Transverse colon (tissue), 4 donors: Measurements from ENCODE around the gene TIE1. TPM values are rescaled to one million over a fixed set of nuclear protein-coding genes. Genes with fewer than 3 reads are reported as not detected.

Source experiments
- DNase-seq: peaks from one replicate; pipeline ENCODE4 v3.0.0-alpha.2; 2019
- H3K27ac ChIP-seq, 4 donors: fragments of 200-600 bp; sonication (generic); 2 replicates each; pipeline ENCODE4 v1.5.1; 2016 to 2018; ENCODE audit warnings: inconsistent platforms in 4 of 4
- H3K27me3 ChIP-seq: fragments of 200-600 bp; sonication (generic); 2 replicates; pipeline ENCODE4 v1.5.1; 2017; ENCODE audit warnings: inconsistent platforms
- H3K36me3 ChIP-seq, 4 donors: fragments of 200-600 bp; sonication (generic); 2 replicates each; pipeline ENCODE4 v1.5.1; 2017 to 2019; ENCODE audit warnings: inconsistent platforms in 4 of 4
- H3K4me1 ChIP-seq, 4 donors: fragments of 200-600 bp; sonication (generic); 2 replicates each; pipeline ENCODE4 v1.5.1; 2017 to 2020; ENCODE audit warnings: inconsistent platforms in 4 of 4
- H3K4me3 ChIP-seq, 4 donors: fragments of 200-600 bp; sonication (generic); 1 replicate in 1 of 4; 2 replicates in 3 of 4; pipeline versions ENCODE4 v1.5.1 to v1.6.1; 2017 to 2019; ENCODE audit warnings: inconsistent platforms in 4 of 4
- H3K9me3 ChIP-seq, 2 donors: fragments of 200-600 bp; sonication (generic); 2 replicates each; pipeline ENCODE4 v1.5.1; 2017 to 2019; ENCODE audit warnings: inconsistent platforms in 2 of 2
- CTCF ChIP-seq, 5 experiments: fragments of 200-600 bp in 3 of 5; fragments of 450-650 bp in 2 of 5; sonication (generic) in 3 of 5; IDR thresholded peaks; 1 replicate in 2 of 5; 2 replicates in 3 of 5; pipeline ENCODE4 v1.5.1; 2016 to 2017; ENCODE audit warnings: antibody characterized with exemption in 5 of 5, inconsistent platforms in 3 of 5, mild to moderate bottlenecking in 2 of 5, moderate library complexity in 1 of 5
- EP300 ChIP-seq: sonication (generic); formaldehyde crosslinking; IDR thresholded peaks from one replicate; pipeline ENCODE4 v1.6.1; 2017; ENCODE audit warnings: antibody characterized with exemption, low read depth
- POLR2A ChIP-seq: fragments of 450-650 bp; IDR thresholded peaks from one replicate; pipeline ENCODE4 v1.6.1; 2016; ENCODE audit warnings: antibody characterized with exemption, mild to moderate bottlenecking, moderate library complexity
- POLR2AphosphoS5 ChIP-seq, 3 donors: sonication (generic); formaldehyde crosslinking; IDR thresholded peaks; one replicate each; pipeline ENCODE4 v1.6.1; 2016; ENCODE audit warnings: antibody characterized with exemption in 3 of 3
- WGBS, 2 donors: methylation state at CpG; one replicate each; pipeline ENCODE4 v1.1.5; 2018; ENCODE audit warnings: low coverage in 1 of 2; 5-methylcytosine and 5-hydroxymethylcytosine counted together
- in situ Hi-C, 4 donors: fragments of 200-750 bp; cut with MboI; loops; one replicate each; pipeline versions ENCODE4 v1.15.0 to v1.15.1; 2017; ENCODE audit warnings: low sequenced_read_pairs in 3 of 4, low pct_ligation_motif_present in 1 of 4, low pct_unique_long_range_greater_than_20kb in 1 of 4
- intact Hi-C: fragments of 100-400 bp; cut with DNase I; formaldehyde crosslinking; loops from one replicate; pipeline ENCODE4 v1.15.1; 2023; ENCODE audit warnings: low total_unique reads
- total RNA-seq, 4 donors: library from RNA; depleted of rRNA; stranded (reverse); fragments of >200 nt; gene quantifications; one replicate each; pipeline ENCODE4 v1.1.0, GENCODE V29; 2016

Gene TIE1
- total RNA-seq, 4 donors from 2014 or later: 2.4 to 7.8 (median 5.3) TPM

DNA sequence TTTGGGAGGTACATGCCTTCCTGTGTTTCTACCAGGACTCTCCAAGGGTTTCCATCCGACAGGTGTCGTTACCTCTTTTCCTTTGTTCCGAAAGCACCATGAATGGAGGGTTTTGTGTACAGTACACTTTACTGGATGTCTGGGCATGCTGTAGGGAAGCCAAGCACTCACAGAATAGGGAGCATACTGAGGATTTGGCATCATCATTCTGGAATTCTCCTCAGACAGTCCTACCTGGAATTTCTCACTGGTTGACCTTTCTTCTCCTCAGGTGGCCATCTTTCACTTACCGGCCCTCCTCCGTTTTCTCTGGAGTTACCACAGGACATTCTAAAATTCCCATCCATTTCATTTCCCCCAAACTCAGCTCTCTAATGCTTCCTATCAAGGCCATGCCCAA lies 30.9 kb downstream of the TIE1 start:
- Histone ChIP-seq H3K27ac (no peak overlapping the region), H3K27me3 (no peaks in the 10 kb centered on the region), H3K36me3 (no peaks in the 10 kb centered on the region), H3K9me3 (peaks cover 0 to 9% of the 10 kb centered on the region in 2 donors), H3K4me1 (peaks cover 0 to 9% (median 4%) of the 10 kb centered on the region in 4 donors), H3K4me3 (no peak overlapping the region)
- TF ChIP-seq CTCF (IDR thresholded peaks at IDR 0.05) (no peak), POLR2AphosphoS5 (IDR thresholded peaks at IDR 0.05) (no peak), EP300 (no peak), POLR2A (no peak)
- WGBS, 2 donors: 95 to 98% methylated on average over 4 to 5 of the region's 5 CpGs
- intact Hi-C loops (no loop called here), in situ Hi-C loops (no loop called here)
- DNase-seq: no peak

DNA sequence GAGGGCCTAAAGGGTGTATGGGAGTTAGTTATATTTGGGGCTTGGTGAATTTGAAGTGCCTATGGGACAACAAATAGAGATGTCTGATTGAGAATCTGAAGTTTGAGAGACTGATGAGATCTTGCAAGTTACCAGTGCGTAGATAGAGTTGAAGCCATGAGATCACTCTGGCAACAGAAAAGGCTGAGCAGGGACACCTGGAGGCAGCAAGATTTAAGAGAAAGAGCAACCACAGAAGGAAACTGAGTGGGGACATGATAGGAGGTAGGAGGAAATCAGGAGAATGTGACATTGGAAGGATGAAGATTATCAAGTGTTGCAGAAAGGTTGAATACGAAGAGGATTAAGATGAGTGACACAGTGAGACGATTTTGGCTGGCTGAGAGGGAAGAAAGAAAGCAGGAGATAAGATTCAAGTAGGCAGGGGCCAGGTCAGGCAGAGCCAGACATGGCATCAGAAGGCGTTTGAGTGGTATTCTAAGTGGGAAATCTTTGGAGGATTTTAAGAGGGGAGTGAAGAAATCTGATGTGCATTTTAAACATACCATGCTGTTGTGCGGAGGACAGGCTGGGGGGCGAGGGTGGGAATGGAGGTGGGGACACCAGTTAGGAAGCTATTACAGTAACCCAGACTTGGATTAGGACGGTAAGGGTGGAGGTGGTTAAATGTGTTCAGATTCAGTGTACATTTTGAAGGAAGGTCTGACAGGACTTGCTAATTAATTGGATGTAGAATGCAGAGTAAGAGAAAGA lies 33.8 kb downstream of the TIE1 start:
- peaks cover 0 to 9% (median 4%) of the 10 kb centered on the region in 4 donors for H3K4me1 ChIP-seq
- TF ChIP-seq CTCF (IDR thresholded peaks at IDR 0.05) (no peak), POLR2A (no peak), POLR2AphosphoS5 (IDR thresholded peaks at IDR 0.05) (no peak), EP300 (no peak)
- H3K9me3 ChIP-seq: no peaks in the 10 kb centered on the region
- H3K36me3 ChIP-seq: no peaks in the 10 kb centered on the region
- H3K27ac ChIP-seq: no peak overlapping the region
- intact Hi-C loops (no loop called here), in situ Hi-C loops (no loop called here)
- WGBS, 2 donors: 70 to 78% methylated on average over 7 of the region's 7 CpGs
- no peaks in the 10 kb centered on the region for H3K27me3 ChIP-seq
- H3K4me3 ChIP-seq: no peak overlapping the region
- no peak for DNase-seq

DNA sequence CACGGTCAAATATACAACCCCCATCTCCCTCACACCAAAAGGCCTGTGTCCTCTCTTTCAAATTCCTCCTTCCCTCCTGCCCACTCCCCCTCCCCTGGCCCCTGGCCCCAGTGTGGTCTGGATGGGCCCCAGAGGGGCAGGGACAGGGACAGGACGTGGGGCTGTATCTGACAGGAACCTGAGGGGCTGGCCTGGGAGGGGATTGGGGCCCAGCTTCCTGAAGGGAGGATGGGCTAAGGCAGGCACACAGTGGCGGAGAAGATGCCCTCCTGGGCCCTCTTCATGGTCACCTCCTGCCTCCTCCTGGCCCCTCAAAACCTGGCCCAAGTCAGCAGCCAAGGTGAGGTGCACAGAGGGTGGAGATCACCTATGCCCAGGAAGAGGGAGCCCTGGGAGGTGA lies 36.8 kb downstream of the TIE1 start, which contains the start of gene MPL:
MPL (plus strand) TSS at position 231 of the 400 bp plus-strand sequence; CDS start at position 262, 31 bp downstream.
- in situ Hi-C loops: no loop called here
- 87% methylated on average over 3 of the region's 3 CpGs; no CpG with 5 or more reads in 1 of the 2 donors for WGBS, 2 donors
- intact Hi-C loops: no loop called here
- no peaks in the 10 kb centered on the region for H3K36me3 ChIP-seq
- no peak for DNase-seq
- no peaks in the 10 kb centered on the region for H3K4me1 ChIP-seq
- no peaks in the 10 kb centered on the region for H3K27me3 ChIP-seq
- no peak for TF ChIP-seq POLR2A
- no peak for TF ChIP-seq EP300
- TF ChIP-seq CTCF (IDR thresholded peaks at IDR 0.05): no peak
- no peak for TF ChIP-seq POLR2AphosphoS5 (IDR thresholded peaks at IDR 0.05)
- H3K9me3 ChIP-seq: no peaks in the 10 kb centered on the region
- no peak within 1 kb of the TSS for H3K27ac ChIP-seq
- H3K4me3 ChIP-seq: no peak within 1 kb of the TSS

DNA sequence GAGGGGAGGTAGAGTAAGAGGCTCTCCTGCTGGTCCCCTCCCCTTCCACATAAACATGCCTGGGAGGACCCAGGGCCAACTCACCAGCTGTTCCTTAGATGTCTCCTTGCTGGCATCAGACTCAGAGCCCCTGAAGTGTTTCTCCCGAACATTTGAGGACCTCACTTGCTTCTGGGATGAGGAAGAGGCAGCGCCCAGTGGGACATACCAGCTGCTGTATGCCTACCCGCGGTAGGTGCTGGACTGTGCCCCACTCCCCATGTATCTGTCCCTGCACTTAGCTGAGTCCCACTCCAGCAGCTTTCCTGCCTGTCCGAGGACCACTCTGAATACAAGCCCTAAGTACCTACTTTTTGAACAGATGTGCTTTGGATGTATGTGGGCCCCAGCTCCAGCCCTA lies 37.2 kb downstream of the TIE1 start:
- intact Hi-C loops: no loop called here

More for the DNA sequence above, 37.2 kb downstream of the TIE1 start:
- no peak for DNase-seq
- no peaks in the 10 kb centered on the region for H3K9me3 ChIP-seq
- no peaks in the 10 kb centered on the region for H3K4me1 ChIP-seq
- TF ChIP-seq POLR2A (no peak), POLR2AphosphoS5 (IDR thresholded peaks at IDR 0.05) (no peak), EP300 (no peak), CTCF (IDR thresholded peaks at IDR 0.05) (no peak)
- no peak overlapping the region for H3K4me3 ChIP-seq
- 74% methylated on average over 5 of the region's 5 CpGs; no CpG with 5 or more reads in 1 of the 2 donors for WGBS, 2 donors
- H3K36me3 ChIP-seq: no peaks in the 10 kb centered on the region
- H3K27me3 ChIP-seq: no peaks in the 10 kb centered on the region
- in situ Hi-C loops: no loop called here
- no peak overlapping the region for H3K27ac ChIP-seq
